Breast epithelium (tissue), 3 donors: ENCODE measurements around the gene PAK6.

Source experiments
- CTCF ChIP-seq, 3 donors: fragments of 450-650 bp; IDR thresholded peaks; one replicate each; pipeline ENCODE4 v1.5.1; 2016 to 2017; ENCODE audit warnings: antibody characterized with exemption in 3 of 3, mild to moderate bottlenecking in 3 of 3, moderate library complexity in 3 of 3
- POLR2A ChIP-seq: fragments of 450-650 bp; IDR thresholded peaks from one replicate; pipeline ENCODE4 v1.6.1; 2016; ENCODE audit warnings: antibody characterized with exemption, mild to moderate bottlenecking, moderate library complexity
- POLR2AphosphoS5 ChIP-seq, 3 donors: sonication (generic); formaldehyde crosslinking; IDR thresholded peaks; one replicate each; pipeline ENCODE4 v1.6.1; 2017; ENCODE audit warnings: antibody characterized with exemption in 3 of 3

GRCh38 chr15:40245666-40246450 lies 7.0 kb downstream of the PAK6 start:
- TF ChIP-seq CTCF (IDR thresholded peaks at IDR 0.05) = no peak
- no peak for TF ChIP-seq POLR2AphosphoS5 (IDR thresholded peaks at IDR 0.05)
- no peak for TF ChIP-seq POLR2A
